OCI-LY1 (cell line): ENCODE results near the gene CCDC63.

ENCODE experiments used
- EZH2 ChIP-seq: fragments of 200-600 bp; sonication (generic), shearing (Covaris generic); IDR thresholded peaks from 2 replicates; pipeline ENCODE4 v1.8.0; 2017; ENCODE audit warnings: borderline replicate concordance, mixed run types, mild to moderate bottlenecking, antibody characterized with exemption, low read length, moderate library complexity, mixed read lengths
- TF ChIP-seq, protein P1 (sequence below): fragments of 200-600 bp; sonication (generic), shearing (Covaris generic); IDR thresholded peaks from 2 replicates; pipeline ENCODE4 v1.5.1; 2017; ENCODE audit warnings: mild to moderate bottlenecking, antibody characterized with exemption, low read length, moderate library complexity, mixed read lengths

DNA sequence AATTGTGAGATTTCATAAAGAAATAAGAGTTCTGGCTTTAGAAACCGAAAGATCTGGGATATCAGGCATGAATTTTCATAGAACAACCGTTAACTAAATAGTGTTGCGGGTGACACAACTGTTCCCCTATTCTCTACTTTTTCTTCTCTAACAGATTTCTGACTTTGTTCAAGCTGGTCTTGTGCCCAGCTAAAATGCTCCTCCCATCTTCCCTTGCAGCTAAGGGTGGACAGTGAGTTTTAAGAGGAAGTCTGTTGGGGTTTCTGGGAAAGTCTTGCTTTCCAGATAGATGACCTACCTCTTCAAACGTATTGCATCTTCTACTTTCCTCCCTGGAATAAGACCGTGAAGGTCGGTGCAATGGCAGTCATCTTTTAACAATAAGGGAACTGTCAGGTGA lies 18.7 kb downstream of the CCDC63 start:
- TF ChIP-seq EZH2: no peak
- TF ChIP-seq, protein P1, sequence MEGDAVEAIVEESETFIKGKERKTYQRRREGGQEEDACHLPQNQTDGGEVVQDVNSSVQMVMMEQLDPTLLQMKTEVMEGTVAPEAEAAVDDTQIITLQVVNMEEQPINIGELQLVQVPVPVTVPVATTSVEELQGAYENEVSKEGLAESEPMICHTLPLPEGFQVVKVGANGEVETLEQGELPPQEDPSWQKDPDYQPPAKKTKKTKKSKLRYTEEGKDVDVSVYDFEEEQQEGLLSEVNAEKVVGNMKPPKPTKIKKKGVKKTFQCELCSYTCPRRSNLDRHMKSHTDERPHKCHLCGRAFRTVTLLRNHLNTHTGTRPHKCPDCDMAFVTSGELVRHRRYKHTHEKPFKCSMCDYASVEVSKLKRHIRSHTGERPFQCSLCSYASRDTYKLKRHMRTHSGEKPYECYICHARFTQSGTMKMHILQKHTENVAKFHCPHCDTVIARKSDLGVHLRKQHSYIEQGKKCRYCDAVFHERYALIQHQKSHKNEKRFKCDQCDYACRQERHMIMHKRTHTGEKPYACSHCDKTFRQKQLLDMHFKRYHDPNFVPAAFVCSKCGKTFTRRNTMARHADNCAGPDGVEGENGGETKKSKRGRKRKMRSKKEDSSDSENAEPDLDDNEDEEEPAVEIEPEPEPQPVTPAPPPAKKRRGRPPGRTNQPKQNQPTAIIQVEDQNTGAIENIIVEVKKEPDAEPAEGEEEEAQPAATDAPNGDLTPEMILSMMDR: no peak
